ENCODE measurements around the gene NAALADL2. TPM values are rescaled to one million over a fixed set of nuclear protein-coding genes. Genes with fewer than 3 reads are reported as not detected.

Gene NAALADL2
- polyA plus RNA-seq, 1 donor from 2014 or later: 1.6 TPM

- Histone ChIP-seq H4K20me1 (ENCODE audit: insufficient read depth) (no peaks in the 10 kb centered on the region), H2AFZ (ENCODE audit: low read depth, low read length) (no peak overlapping the region)
- TF ChIP-seq EZH2 (IDR thresholded peaks at IDR 0.05; ENCODE audit: borderline replicate concordance, insufficient read depth, low read length, poor library complexity, severe bottlenecking): no peak
- no peak for TF ChIP-seq RAD21 (conservative IDR thresholded peaks at IDR 0.05)
- no peak for TF ChIP-seq POLR2AphosphoS5 (IDR thresholded peaks at IDR 0.05)
- no peak for TF ChIP-seq EP300 (conservative IDR thresholded peaks at IDR 0.05; ENCODE audit: poor library complexity, severe bottlenecking)
- TF ChIP-seq REST (IDR thresholded peaks at IDR 0.05; ENCODE audit: borderline replicate concordance): no peak
- no peak for TF ChIP-seq MXI1 (conservative IDR thresholded peaks at IDR 0.05; ENCODE audit: poor library complexity, severe bottlenecking)
- no peak for TF ChIP-seq CTCF (IDR thresholded peaks at IDR 0.05; ENCODE audit: poor library complexity, severe bottlenecking)
- TF ChIP-seq SMC3 (conservative IDR thresholded peaks at IDR 0.05; ENCODE audit: poor library complexity): no peak
- TF ChIP-seq TAF1 (IDR thresholded peaks at IDR 0.05; ENCODE audit: low read depth): no peak
These were observed 569.3 kb downstream of the NAALADL2 start for GRCh38 chr3:175428466-175428865.

GRCh38 chr3:175430983-175431773, 572.0 kb downstream of the NAALADL2 start:
- Histone ChIP-seq H3K4me3 (ENCODE audit: low read length) (no peak overlapping the region), H4K20me1 (ENCODE audit: insufficient read depth) (no peaks in the 10 kb centered on the region), H3K9ac (ENCODE audit: low read length) (no peak overlapping the region), H3F3A (ENCODE audit: insufficient read depth, low read length, poor library complexity, severe bottlenecking) (no peaks in the 10 kb centered on the region), H2AFZ (ENCODE audit: low read depth, low read length) (no peak overlapping the region), H3K79me2 (replicated peaks; ENCODE audit: insufficient read depth, low read length) (no peaks in the 10 kb centered on the region), H3K9me3 (ENCODE audit: low read length) (no peaks in the 10 kb centered on the region), H3K9me2 (ENCODE audit: insufficient read depth, low read length) (no peaks in the 10 kb centered on the region), H3K27ac (ENCODE audit: low read length) (no peak overlapping the region), H3K4me2 (ENCODE audit: low read length) (no peak overlapping the region), H3K36me3 (ENCODE audit: insufficient read depth, low read length) (no peaks in the 10 kb centered on the region), H3K27me3 (ENCODE audit: insufficient read depth, low read depth, low read length) (no peaks in the 10 kb centered on the region)
- TF ChIP-seq SMC3 (conservative IDR thresholded peaks at IDR 0.05; ENCODE audit: poor library complexity): no peak
- TF ChIP-seq MXI1 (conservative IDR thresholded peaks at IDR 0.05; ENCODE audit: poor library complexity, severe bottlenecking): no peak
- TF ChIP-seq EZH2 (IDR thresholded peaks at IDR 0.05; ENCODE audit: borderline replicate concordance, insufficient read depth, low read length, poor library complexity, severe bottlenecking): no peak
- TF ChIP-seq TAF1 (IDR thresholded peaks at IDR 0.05; ENCODE audit: low read depth): no peak
- no peak for TF ChIP-seq REST (IDR thresholded peaks at IDR 0.05; ENCODE audit: borderline replicate concordance)
- TF ChIP-seq EP300 (conservative IDR thresholded peaks at IDR 0.05; ENCODE audit: poor library complexity, severe bottlenecking): no peak
- TF ChIP-seq CTCF (IDR thresholded peaks at IDR 0.05; ENCODE audit: poor library complexity, severe bottlenecking): no peak
- TF ChIP-seq RAD21 (conservative IDR thresholded peaks at IDR 0.05): no peak
- no peak for TF ChIP-seq POLR2AphosphoS5 (IDR thresholded peaks at IDR 0.05)

More at GRCh38 chr3:175428466-175428865, 569.3 kb downstream of the NAALADL2 start:
- Histone ChIP-seq H3K36me3 (ENCODE audit: insufficient read depth, low read length) (no peaks in the 10 kb centered on the region), H3K9me3 (ENCODE audit: low read length) (no peaks in the 10 kb centered on the region), H3K9ac (ENCODE audit: low read length) (no peak overlapping the region), H3K9me2 (ENCODE audit: insufficient read depth, low read length) (no peaks in the 10 kb centered on the region), H3K27ac (ENCODE audit: low read length) (no peak overlapping the region), H3K79me2 (replicated peaks; ENCODE audit: insufficient read depth, low read length) (no peaks in the 10 kb centered on the region), H3F3A (ENCODE audit: insufficient read depth, low read length, poor library complexity, severe bottlenecking) (no peaks in the 10 kb centered on the region), H3K4me2 (ENCODE audit: low read length) (no peak overlapping the region), H3K4me3 (ENCODE audit: low read length) (no peak overlapping the region), H3K27me3 (ENCODE audit: insufficient read depth, low read depth, low read length) (no peaks in the 10 kb centered on the region)
